CD14-positive monocyte (primary cell): Measurements from ENCODE around the gene CRISP1. TPM values are rescaled to one million over a fixed set of nuclear protein-coding genes. Genes with fewer than 3 reads are reported as not detected.

Source experiments
- DNase-seq, 3 donors: peaks; one replicate each; pipeline ENCODE4 v3.0.0-alpha.2; 2011 to 2022
- H2AFZ ChIP-seq: 2 replicates; pipeline ENCODE4 v1.6.0; 2012; ENCODE audit warnings: mild to moderate bottlenecking, low read depth, low read length, inconsistent platforms; ENCODE audit not compliant: insufficient read depth, poor library complexity, severe bottlenecking
- H3K27ac ChIP-seq, 2 donors: 1 replicate in 1 of 2; 2 replicates in 1 of 2; pipeline ENCODE4 v1.5.1; 2012 to 2013; ENCODE audit warnings: low read length in 2 of 2, control low read depth in 1 of 2, inconsistent platforms in 1 of 2, low read depth in 1 of 2, mild to moderate bottlenecking in 1 of 2
- H3K27me3 ChIP-seq, 2 donors: one replicate each; pipeline versions ENCODE4 v1.6.0 to v1.6.1; 2011 to 2013; ENCODE audit warnings: low read length in 2 of 2; ENCODE audit not compliant: control insufficient read depth in 2 of 2, insufficient read depth in 2 of 2
- H3K36me3 ChIP-seq, 2 donors: replicated peaks in 1 of 2; 1 replicate in 1 of 2; 2 replicates in 1 of 2; pipeline versions ENCODE4 v1.5.1 to v1.6.1; 2012 to 2013; ENCODE audit warnings: low read length in 2 of 2, control low read depth in 1 of 2, inconsistent platforms in 1 of 2, mild to moderate bottlenecking in 1 of 2; ENCODE audit not compliant: insufficient read depth in 2 of 2, control insufficient read depth in 1 of 2
- H3K4me1 ChIP-seq, 2 donors: 1 replicate in 1 of 2; 2 replicates in 1 of 2; pipeline versions ENCODE4 v1.5.1 to v1.6.1; 2012 to 2013; ENCODE audit warnings: low read length in 2 of 2, control low read depth in 1 of 2, inconsistent platforms in 1 of 2, mild to moderate bottlenecking in 1 of 2, moderate library complexity in 1 of 2; ENCODE audit not compliant: insufficient read depth in 2 of 2, control insufficient read depth in 1 of 2
- H3K4me2 ChIP-seq: replicated peaks from 2 replicates; pipeline ENCODE3; 2012; ENCODE audit warnings: low read length, moderate library complexity, mild to moderate bottlenecking; ENCODE audit not compliant: poor library complexity, severe bottlenecking; ENCODE audit errors: extremely low read depth
- H3K4me3 ChIP-seq, 3 experiments: fragments of 200-600 bp in 1 of 3; sonication (generic) in 1 of 3; replicated peaks in 1 of 3; 1 replicate in 2 of 3; 2 replicates in 1 of 3; pipeline ENCODE4 v1.5.1; 2011 to 2013; ENCODE audit warnings: low read length in 3 of 3, mild to moderate bottlenecking in 3 of 3, control low read depth in 2 of 3, low read depth in 2 of 3, inconsistent platforms in 1 of 3, moderate library complexity in 1 of 3
- H3K79me2 ChIP-seq: 2 replicates; pipeline ENCODE4 v1.6.0; 2012; ENCODE audit warnings: mild to moderate bottlenecking, control low read depth, inconsistent platforms, low read length, moderate library complexity; ENCODE audit not compliant: insufficient read depth
- H3K9ac ChIP-seq: 2 replicates; pipeline ENCODE4 v1.6.0; 2017; ENCODE audit warnings: low read length, mild to moderate bottlenecking; ENCODE audit not compliant: insufficient read depth, poor library complexity, severe bottlenecking
- H3K9me3 ChIP-seq, 2 donors: replicated peaks in 1 of 2; 1 replicate in 1 of 2; 2 replicates in 1 of 2; pipeline versions ENCODE4 v1.5.1 to v1.6.1; 2012 to 2013; ENCODE audit warnings: low read length in 2 of 2, control low read depth in 1 of 2; ENCODE audit not compliant: control insufficient read depth in 1 of 2, insufficient read depth in 1 of 2
- H4K20me1 ChIP-seq: 2 replicates; pipeline ENCODE4 v1.6.0; 2012; ENCODE audit warnings: mild to moderate bottlenecking, low read length, control low read depth, moderate library complexity; ENCODE audit not compliant: insufficient read depth
- H3K27ac Mint-ChIP-seq, 7 donors: one replicate each; pipeline ENCODE4 v1.8.0; 2020; ENCODE audit warnings: mild to moderate bottlenecking in 7 of 7, mixed read lengths in 7 of 7, moderate library complexity in 6 of 7, inconsistent platforms in 2 of 7
- H3K27me3 Mint-ChIP-seq, 3 donors: one replicate each; pipeline ENCODE4 v1.8.0; 2021 to 2022; ENCODE audit warnings: low read depth in 3 of 3, mild to moderate bottlenecking in 3 of 3, mixed read lengths in 3 of 3, moderate library complexity in 3 of 3, inconsistent platforms in 1 of 3
- H3K36me3 Mint-ChIP-seq, 2 donors: one replicate each; pipeline ENCODE4 v1.8.0; 2020; ENCODE audit warnings: mixed read lengths in 2 of 2, inconsistent platforms in 1 of 2, mild to moderate bottlenecking in 1 of 2
- H3K4me1 Mint-ChIP-seq: one replicate; pipeline ENCODE4 v1.8.0; 2020; ENCODE audit warnings: mild to moderate bottlenecking, mixed read lengths
- H3K4me3 Mint-ChIP-seq, 2 donors: one replicate each; pipeline ENCODE4 v1.8.0; 2020; ENCODE audit warnings: mild to moderate bottlenecking in 2 of 2, mixed read lengths in 2 of 2, moderate library complexity in 1 of 2
- H3K9me3 Mint-ChIP-seq, 7 donors: one replicate each; pipeline ENCODE4 v1.8.0; 2020 to 2022; ENCODE audit warnings: mixed read lengths in 7 of 7, mild to moderate bottlenecking in 6 of 7, moderate library complexity in 6 of 7, inconsistent platforms in 2 of 7
- WGBS: methylation state at CpG from one replicate; pipeline ENCODE4 v1.1.5; 2013; ENCODE audit warnings: missing lambda C conversion rate; ENCODE audit not compliant: insufficient coverage; 5-methylcytosine and 5-hydroxymethylcytosine counted together
- intact Hi-C, 2 donors: fragments of 100-400 bp; cut with micrococcal nuclease; formaldehyde crosslinking; loops; one replicate each; pipeline versions ENCODE4 v1.15.0 to v1.15.1; 2023
- polyA plus RNA-seq, 3 donors: library from polyadenylated mRNA; depleted of rRNA in 1 of 3; unstranded in 2 of 3; stranded (reverse) in 1 of 3; fragments of 300-500 nt in 2 of 3; fragments of >200 nt in 1 of 3; fragmentation: Illumina TruSeq in 2 of 3; gene quantifications; 1 replicate in 2 of 3; 2 replicates in 1 of 3; pipeline ENCODE4 v1.2.3, GENCODE V29; 2012 to 2021
- TF ChIP-seq, protein P1 (sequence below): fragments of 200-600 bp; IDR thresholded peaks from one replicate; pipeline ENCODE4 v1.8.0; 2022; ENCODE audit warnings: antibody characterized with exemption, mild to moderate bottlenecking

CRISP1 gene
- polyA plus RNA-seq, 3 donors: not detected

DNA sequence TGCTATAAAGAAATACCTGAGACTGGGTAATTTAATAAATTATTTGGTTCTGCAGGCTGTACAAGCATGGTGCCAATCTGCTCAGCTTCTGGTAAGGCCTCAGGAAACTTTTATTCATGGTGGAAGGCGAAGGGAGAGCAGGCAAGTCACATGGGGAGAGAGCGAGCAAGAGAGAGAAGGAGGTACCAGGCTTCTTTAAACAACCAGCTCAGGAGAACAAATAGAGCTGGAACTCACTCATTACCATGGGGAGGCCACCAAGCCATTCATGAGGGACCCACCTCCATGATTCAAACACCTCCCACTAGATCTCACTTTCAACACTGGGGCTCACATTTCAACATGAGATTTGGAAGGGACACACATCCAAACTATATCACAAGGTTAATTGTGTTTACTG is 44.9 kb upstream of the CRISP1 start:
- Histone ChIP-seq H3K79me2 (no peaks in the 10 kb centered on the region), H3K27ac (no peak overlapping the region), H3K4me2 (no peak overlapping the region), H3K36me3 (no peaks in the 10 kb centered on the region), H4K20me1 (no peaks in the 10 kb centered on the region), H3K9ac (no peak overlapping the region), H3K4me3 (no peak overlapping the region), H3K4me1 (no peaks in the 10 kb centered on the region), H3K9me3 (no peaks in the 10 kb centered on the region), H2AFZ (no peak overlapping the region), H3K27me3 (no peaks in the 10 kb centered on the region)
- H3K4me1 Mint-ChIP-seq: no peaks in the 10 kb centered on the region
- H3K36me3 Mint-ChIP-seq: no peaks in the 10 kb centered on the region
- no peak for DNase-seq
- no peak overlapping the region for H3K4me3 Mint-ChIP-seq
- no peak overlapping the region for H3K27ac Mint-ChIP-seq
- TF ChIP-seq, protein P1, sequence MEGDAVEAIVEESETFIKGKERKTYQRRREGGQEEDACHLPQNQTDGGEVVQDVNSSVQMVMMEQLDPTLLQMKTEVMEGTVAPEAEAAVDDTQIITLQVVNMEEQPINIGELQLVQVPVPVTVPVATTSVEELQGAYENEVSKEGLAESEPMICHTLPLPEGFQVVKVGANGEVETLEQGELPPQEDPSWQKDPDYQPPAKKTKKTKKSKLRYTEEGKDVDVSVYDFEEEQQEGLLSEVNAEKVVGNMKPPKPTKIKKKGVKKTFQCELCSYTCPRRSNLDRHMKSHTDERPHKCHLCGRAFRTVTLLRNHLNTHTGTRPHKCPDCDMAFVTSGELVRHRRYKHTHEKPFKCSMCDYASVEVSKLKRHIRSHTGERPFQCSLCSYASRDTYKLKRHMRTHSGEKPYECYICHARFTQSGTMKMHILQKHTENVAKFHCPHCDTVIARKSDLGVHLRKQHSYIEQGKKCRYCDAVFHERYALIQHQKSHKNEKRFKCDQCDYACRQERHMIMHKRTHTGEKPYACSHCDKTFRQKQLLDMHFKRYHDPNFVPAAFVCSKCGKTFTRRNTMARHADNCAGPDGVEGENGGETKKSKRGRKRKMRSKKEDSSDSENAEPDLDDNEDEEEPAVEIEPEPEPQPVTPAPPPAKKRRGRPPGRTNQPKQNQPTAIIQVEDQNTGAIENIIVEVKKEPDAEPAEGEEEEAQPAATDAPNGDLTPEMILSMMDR: no peak
- no peaks in the 10 kb centered on the region for H3K9me3 Mint-ChIP-seq
- H3K27me3 Mint-ChIP-seq: peaks cover 0 to 3% (median 0%) of the 10 kb centered on the region in 3 donors
- 100% methylated on average over 2 of the region's 2 CpGs for WGBS
- intact Hi-C loops: no loop called here

DNA sequence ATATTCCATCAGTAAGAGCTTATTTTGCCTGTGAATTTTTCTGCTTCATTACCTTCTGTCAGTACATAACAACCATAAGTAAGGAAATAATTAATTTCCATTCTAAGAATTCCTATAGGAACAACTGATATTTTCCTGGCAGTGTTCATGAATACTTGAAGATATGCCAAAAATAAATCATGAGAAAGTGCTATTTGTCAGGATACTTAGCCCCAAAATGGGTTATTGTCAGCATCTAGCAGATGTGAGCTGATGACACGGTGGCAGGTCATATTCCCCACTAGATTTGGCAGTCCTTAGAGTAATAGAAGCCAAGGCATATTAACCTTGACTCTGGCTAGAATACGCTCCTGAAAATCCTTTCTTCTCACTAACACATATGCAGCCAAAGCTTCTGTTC is 43.2 kb upstream of the CRISP1 start:
- no peak for DNase-seq
- intact Hi-C loops: no loop called here
- Histone ChIP-seq H3K27ac (no peak overlapping the region), H3K4me1 (no peaks in the 10 kb centered on the region), H3K9me3 (no peaks in the 10 kb centered on the region), H3K9ac (no peak overlapping the region), H3K4me2 (no peak overlapping the region), H2AFZ (no peak overlapping the region), H3K27me3 (no peaks in the 10 kb centered on the region), H3K36me3 (no peaks in the 10 kb centered on the region), H3K79me2 (no peaks in the 10 kb centered on the region), H3K4me3 (no peak overlapping the region), H4K20me1 (no peaks in the 10 kb centered on the region)
- no peaks in the 10 kb centered on the region for H3K9me3 Mint-ChIP-seq
- no peak overlapping the region for H3K4me3 Mint-ChIP-seq
- 80% methylated on average over 1 of the region's 2 CpGs for WGBS
- peaks cover 0 to 3% (median 0%) of the 10 kb centered on the region in 3 donors for H3K27me3 Mint-ChIP-seq
- H3K4me1 Mint-ChIP-seq: no peaks in the 10 kb centered on the region
- TF ChIP-seq, protein P1: no peak
- no peaks in the 10 kb centered on the region for H3K36me3 Mint-ChIP-seq
- no peak overlapping the region for H3K27ac Mint-ChIP-seq
